HG03432 (cell line): ENCODE results near the gene TSPAN5.

Experiments
- ATAC-seq: cut with Tn5 transposase; IDR thresholded peaks from one replicate; pipeline ENCODE4 v1.9.1; 2021; ENCODE audit warnings: mild to moderate bottlenecking, moderate library complexity; ENCODE audit not compliant: unreplicated experiment

TSPAN5 gene

DNA sequence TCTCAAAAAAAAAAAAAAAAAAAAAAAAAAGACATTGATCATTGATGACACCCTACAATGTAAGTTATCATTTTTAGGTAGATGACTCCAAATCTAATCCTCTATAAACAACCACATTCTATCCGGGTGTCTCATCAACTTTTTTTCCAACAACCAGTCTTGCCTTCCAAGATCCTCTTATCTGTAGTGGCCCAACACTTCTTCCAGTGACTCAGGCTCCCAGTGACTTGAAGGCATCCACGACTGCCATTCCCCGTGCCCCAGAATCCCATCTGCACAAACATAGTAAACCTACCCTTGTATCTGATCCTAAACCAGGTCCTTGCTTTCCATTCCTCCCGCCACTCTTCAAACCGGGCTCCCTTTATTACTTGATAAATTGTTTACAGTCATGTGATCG lies 15.6 kb upstream of the TSPAN5 start:
- no peak for ATAC-seq

DNA sequence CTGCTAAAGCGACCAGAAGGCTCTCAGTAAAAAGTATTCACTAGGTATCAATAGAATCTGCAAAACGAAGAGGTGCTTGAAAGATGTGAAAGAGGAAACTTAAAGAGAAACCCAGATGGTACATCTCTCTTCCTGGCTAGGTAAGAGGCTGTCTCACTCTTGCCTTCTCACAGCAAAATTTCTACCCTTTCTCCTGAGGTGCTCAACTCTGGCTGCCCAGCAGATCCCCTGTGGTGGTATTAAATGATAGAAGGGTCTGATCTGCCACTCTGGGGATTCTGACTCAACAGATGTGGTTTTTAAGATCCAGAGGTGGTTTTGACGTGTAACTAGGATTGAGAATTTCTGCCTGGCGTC lies 14.9 kb upstream of the TSPAN5 start:
- ATAC-seq, result no peak

DNA sequence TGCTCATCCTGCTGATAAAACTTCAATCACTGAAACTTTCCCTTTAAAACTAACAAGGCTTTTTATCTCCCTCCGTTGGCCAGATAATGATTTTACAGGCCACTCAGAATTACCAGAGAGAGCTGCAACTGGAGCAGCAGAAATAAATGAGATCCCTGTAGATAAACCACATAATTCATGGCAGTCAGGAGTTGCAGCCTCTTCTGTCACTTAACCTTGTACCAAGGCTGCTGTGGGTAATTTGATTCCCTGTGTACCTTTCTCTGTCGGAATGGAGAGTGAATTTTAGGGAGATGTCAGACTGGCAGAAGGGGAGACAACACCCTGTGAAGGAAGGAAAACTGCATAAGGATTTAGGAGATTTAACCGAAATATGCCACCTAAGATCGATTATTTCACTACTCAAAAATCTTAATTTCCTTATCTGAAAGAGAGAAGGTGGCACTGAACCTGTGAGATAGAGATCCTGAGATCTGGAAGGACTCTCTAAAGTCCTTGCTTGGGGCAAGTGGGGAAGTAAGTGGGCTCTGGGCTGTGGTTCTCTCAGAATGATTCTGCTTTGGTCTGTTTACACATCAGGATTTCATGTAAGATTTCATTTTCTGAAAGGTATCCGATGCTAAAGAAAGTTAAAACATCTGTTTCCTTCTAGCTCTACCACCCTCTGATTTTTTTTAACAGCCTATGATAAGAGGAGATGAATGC lies 14.3 kb upstream of the TSPAN5 start:
- ATAC-seq, result no peak

DNA sequence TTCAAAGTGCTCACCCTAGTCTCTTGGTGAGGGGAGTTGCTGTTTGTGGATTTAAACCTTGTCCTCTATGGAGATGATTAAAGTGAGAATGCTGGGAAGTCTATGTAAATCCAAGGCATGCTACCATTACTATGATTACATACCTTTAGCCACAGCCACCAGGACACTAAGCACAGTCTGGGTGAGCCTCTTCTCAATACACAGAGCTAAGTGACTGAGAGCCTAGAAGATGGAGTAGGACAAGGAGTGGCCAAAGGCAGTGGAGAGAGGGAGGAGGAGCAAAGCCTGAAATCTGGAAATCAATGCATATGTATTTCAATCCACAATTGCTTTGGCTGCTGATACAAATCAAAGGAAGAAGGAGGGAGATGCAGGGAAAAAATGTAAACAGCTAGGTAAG lies 12.7 kb upstream of the TSPAN5 start:
- ATAC-seq, result no peak

DNA sequence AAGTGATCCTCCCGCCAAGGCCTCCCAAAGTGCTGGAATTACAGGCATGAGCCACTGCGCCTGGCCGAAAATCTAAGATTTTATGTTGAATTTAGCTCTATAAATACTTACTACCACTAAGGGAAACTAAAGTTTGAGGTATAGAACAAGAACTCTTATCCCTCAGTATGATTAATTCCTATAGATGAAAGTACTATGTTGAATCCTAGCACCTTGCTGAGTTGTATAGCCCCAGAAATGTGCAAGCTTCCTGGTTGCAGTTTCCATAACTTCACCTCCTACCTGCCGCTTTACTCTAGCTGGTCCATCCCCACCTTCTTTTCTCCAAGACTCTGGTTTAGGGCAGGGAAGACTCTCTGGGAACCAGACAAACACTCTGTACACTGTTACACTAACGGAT lies 11.8 kb upstream of the TSPAN5 start:
- ATAC-seq, result no peak

DNA sequence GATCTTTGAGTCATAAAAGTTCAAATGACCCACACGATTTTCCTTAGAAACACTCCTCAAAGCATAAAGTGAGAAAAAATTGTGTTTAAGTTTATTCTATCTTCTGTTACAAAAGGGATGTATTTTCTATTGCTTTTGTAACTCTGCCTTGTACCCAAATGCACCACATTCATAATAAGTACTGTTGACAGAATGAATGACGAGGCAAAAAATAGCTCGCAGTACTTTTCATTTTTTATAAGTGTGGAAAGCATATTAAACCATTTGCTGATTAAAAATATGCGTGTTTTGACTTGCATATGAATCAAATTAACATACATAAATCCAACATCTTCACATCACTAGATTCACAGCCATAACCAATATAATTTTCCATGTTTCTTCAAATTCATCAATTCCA lies 11.2 kb upstream of the TSPAN5 start:
- ATAC-seq, result no peak

DNA sequence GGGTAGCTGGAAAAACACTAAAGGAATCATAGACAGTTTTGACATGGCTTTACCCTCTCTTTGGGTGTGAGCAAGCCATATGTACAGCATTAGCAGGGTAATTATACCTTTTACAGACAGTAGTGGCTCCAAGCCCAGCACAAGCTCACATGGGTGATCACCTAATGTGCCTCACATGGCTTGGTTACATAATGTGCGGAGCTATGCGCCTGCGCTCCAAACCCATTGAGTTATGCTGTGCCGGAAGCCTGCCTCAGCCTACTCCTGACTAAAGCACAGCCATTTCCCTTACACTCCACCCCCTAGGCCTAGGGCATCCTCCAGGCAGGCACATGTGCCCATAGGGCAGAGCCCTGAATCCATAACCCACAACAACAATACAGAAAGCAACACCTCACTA lies 6.5 kb upstream of the TSPAN5 start:
- no peak for ATAC-seq

DNA sequence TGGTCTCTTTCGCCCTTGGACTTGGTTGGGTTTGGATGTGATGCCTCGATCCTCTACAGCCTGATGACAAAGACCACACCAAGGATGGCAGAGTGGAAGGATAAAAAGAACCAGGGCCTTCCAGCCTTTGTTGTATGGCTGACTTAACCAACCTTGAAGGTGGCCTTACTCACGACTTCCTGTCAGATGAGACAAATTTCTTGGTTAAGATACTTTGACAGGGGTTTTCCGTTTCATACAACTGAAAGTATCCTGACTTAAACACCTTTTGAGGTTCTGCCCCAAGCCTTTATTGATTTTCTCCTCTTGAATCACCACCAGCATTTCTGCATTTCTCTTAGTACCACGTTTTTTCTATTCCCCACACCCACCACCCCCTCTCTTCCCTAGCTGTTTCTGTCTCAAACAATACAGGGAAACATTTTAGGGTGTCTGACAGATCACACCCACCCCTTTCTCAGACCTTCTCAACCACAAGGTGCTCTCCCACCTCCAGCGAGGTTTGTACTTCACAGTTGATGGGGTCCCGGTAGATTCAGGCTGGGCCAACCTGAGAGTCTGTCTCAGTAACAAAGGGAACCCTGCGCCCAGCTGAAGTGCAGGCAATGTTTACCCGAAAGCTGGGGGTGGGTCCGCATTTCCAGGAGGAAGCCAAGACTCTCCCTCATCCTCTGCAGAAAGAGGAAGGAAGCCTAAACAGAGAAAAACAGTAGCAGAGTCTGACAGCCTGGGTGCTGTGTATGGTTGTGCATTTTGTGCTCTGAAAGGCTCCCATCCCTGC lies 5.0 kb upstream of the TSPAN5 start:
- peak; percentile 72 for ATAC-seq

DNA sequence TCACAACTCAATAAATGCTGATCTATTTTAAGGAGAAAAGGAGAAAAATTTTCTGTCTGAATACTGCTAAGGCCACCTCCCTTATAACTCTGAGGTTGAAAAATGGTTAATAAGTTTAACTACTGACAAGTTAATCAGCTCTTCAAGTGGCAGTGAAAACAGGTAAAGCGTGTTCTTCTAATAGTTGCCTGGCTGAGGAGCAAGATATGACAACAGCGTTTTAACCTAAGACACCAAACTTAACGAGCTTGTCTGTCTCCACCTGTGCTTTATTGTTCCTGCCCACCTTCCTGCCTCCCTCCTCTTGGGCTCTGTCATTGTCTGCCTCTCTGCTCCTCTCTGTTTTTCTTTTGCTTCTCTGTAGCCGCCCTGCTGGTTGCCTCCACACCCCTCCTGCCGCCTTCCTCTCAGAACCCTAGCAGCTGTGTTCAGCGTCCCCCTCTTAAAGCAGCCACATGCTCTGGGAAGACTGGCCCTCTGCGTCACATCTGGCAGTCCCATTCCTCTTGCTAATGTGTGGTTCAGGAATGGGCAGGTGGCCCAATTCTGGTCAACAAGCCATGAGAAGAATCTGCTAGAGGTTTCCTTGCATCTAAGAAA lies 4.3 kb upstream of the TSPAN5 start:
- peak; percentile 0 for ATAC-seq

DNA sequence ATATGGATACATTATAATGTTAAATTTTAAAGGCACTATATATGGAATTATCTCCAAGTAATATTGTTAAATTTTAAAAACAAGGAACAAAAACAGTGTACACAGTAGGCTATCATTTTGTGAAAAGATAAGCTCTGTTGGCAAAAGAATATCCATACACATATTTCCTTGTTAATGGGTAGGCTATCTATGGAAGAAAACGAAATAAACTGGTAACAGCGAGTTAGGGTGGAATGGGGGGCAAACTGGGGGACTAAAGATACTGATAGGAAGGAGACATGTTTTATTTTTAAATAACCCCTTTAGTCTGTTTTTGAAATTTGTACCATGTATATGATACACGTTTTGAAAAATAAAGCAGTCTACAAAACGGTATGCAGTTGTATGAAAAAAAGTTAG lies 3.6 kb upstream of the TSPAN5 start:
- ATAC-seq, result no peak

DNA sequence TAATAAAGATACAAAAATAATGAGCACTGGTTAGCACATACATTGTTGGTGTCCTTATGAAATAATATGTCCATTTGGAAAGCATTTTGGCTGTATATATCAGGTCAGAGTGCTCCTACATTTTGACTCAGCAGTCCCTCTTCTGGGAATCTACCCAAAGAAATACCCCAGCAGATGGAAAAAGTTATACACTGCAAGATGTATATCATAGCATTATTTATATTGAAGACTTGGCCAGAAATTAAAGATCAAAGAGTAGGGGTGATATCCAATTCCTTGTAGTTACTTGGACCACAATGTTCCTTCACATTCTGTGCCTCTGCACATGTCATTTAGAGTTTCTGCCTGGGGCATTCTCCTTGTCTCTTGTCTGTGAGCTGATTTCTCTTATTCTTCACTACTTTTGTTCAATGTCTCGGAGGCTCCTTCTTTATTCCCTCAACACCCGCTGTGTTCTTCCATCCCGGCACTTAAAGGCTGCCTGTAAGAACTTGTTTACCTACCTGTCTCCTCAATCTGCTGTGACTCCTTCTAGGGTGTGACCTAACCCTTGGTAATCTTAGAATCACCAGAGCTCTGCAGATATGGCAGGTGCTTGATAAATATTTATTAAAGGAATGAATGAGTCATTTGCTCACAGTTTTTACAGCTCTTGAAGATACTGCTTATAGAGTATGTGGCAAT lies 3.1 kb upstream of the TSPAN5 start:
- no peak for ATAC-seq

DNA sequence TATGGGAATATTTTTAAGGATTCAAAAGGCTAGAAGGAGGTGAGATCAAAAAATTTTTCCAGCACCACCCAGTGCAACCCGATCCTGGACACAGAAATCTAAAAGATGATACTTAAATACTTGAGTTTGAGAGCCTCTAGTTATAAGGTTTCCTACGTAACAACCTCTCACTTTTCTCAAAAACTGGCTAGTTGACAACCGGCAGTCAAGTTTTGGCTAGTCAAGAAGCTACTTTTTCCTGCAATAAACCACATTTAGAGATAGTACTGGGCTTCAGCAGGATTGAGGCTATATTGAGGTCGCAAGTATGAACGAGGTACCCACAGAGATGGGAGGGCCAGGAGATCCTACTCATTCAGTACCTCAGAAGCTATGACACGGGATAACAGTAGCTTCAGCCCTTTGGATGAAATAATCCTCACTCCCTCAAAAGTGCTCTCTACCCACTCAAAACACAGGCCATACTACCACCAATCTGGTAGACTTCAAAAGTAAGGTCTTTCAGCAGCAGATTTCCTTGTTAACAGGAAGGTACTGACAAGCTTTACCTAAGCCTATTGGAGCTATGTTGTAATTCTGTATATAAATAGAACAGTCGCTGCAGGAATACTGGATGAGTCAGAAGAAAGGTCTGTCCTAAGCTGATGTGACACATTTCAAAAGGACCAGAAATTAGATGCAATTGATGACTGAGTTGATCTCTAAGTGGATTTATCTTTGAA lies 1.5 kb upstream of the TSPAN5 start:
- no peak for ATAC-seq

DNA sequence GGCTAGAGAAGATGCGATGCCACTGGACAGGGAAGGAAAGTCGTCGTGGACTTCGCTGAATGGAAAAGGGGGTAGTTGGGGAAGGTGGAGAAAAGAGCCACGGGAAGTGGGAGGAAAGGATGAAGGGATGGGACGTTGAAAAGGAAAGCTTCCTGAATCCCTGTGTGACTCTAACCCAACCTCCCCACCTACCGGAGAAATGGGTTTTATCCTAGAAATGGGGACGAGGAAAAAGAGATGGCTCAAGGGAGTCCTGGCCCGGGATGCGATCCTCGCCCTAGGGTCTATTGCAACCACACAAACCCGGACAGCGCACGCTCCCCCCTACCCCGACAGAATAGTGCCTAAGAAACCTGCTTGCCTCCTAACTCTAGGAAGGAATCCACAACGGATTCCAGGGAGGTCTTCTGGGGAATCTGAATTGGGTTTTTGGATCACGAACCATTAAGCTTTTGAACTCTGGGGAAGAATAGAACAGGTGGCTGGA lies 738 bp upstream of the TSPAN5 start:
- ATAC-seq, result no peak

DNA sequence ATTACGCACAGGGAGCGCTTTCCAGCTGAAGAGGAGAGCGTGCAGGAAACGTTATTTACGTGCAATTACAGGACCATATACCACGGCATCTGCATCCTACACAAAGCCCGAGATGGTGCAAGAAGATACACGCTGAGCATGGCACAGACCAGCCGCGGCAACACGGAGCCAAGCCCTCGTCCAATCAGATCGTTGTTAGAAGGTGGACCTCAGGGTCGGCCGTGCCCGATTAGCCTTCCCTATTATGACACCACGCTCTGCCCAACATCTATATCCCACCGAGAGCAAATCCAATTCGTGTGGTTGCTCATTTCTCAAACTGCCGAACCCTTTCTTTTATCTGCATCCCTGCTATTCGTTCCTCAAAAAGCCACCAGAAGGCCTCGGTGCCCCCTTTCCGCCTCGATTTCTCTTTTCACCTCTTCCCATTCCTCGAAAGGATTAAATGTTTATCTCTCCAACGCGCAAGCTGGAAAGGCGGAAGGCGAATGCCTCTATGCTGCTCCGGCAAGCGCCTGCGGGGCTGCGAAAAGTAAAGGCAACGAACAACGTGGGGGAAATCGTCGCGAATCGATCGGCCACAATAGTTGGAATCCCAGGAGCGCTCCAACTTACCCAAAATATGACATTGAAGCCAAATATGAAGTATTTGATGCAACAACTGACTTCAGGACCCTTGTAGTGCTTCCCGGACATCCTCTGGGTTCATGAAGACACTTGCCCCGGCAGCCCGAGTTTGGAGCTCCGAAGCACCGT lies 702 bp downstream of the TSPAN5 start:
- peak; percentile 14 for ATAC-seq

DNA sequence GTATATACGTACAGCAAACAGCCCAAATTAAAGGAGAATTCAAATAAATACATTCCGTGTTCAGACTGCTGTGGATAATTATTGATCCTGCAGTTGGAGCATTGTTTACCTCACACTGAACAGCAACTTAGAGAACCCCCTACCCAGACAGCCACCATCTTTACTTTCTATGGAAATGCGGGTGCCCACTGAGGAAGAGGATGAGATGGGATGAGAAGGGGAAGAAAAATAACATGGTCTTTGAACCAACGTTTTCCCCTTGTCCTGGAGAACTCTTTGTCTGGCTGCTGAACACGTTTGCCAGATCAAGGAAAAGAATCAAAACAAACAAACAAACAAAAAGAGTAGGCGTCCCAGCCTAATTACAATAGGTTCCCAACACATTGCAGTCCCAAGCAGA lies 1.5 kb downstream of the TSPAN5 start:
- ATAC-seq, result no peak

DNA sequence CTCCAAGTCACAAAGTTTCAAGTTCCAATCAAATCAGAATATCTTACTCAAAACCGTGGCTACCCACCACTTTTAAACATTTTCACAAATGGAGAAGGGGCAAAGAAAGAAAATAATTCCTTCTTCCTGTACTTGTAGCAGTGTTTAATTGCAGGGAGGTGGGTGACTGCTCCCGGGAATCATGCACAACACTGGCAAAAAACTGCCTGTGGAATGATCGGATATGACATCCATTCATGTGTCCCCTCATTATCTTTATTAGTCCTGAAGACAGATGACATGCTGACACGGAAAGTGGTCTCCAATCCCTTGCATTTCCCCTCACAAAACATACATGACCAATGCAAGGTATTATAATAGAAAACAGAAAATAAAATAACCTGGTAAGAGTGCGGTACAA lies 2.0 kb downstream of the TSPAN5 start:
- ATAC-seq, result no peak

DNA sequence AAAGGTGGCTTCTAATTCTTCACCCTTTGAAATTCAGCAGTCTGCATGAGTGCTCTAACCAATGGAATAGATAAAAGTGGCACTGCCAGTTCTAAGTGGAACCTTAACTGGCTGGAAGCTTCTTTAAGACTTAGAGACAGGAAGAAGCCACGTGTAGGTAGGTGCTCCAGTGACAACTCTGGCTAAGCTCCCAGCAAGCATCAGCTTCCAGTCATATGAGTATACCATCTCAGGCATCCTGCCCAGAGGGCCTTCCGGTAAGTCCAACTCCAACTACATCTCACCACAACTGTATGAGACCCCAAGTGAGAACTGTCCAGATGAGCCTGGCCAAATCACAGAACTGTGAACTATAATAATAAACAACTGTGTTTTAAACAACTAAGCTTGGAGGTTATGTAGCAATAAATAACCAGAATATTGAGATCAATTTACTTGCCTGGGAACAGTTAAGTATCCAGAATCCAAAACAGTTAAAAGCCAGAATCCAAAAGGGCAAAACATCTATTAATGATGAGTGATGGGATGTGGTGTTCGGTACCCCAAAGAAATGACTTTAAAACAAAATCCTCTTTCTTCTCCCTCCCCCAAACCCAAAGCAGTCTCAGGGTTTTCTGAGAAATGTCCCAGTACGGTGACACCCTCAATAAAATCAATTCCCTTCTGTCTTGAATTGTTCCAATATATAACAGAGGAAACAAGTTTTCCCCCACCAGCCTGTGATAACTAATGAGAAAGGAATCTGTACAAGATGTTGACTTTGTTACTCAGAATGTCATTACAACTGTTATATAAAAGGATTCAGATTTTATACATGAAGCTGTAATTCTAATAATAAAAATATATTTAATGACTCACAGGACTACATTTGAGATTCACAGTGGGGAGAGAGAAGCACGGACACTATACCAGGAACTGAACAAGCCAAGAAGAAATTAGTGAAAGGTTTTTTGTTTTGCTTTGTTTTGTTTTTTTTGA lies 4.2 kb downstream of the TSPAN5 start:
- ATAC-seq, result no peak

DNA sequence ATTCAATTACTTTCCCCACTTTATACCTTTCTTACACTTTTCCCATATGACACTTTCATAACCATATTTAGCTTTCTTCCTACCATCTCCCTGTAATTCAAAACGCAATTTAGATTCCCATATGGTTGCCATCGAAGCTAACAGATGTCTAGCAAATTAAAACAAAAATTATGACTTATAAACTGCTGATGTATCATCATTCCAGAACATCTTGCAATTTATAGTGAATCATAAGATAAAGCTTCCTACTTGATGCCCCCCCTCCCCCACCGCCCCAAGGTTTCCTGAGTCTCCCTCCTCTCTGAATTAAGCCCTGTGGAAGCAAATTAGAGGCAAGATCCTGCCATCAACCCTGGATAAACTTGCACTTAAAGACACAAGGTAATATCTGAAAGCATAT lies 5.4 kb downstream of the TSPAN5 start:
- ATAC-seq, result no peak

DNA sequence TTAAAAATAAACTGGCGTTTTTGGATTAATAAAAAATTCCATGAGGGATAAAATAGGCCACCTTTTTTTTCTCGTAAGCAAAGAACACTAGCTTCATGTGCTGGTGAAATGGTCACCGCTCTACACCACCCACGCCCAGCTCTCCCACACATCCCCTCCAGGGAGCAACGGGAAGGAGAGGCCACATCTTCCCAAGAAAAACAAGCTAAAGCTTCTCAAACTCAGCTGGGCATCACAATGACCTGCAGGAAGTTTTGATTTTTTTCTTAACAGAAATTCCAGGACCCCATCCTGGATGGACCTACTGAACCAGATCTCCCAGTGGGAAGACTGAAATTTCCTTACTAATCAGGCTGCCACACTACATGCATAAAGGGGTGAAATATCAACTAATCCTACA lies 9.8 kb downstream of the TSPAN5 start:
- ATAC-seq, result no peak
